Pons (tissue), 1 donor: ENCODE data around the gene ZNF343.
A peak's percentile ranks its signal among the peaks of the same experiment; 100 is the strongest.
"Not testable (repeated sequence)": the region's sequence is repeated elsewhere in the genome, so short reads cannot be mapped to it uniquely, and the experiment has no call there.

Experiments used
- DNase-seq: peaks from one replicate; pipeline ENCODE4 v3.0.0-alpha.2; 2016; ENCODE audit warnings: low spot score

The ZNF343 gene

GRCh38 chr20:2508631-2509467 lies at the start of gene ZNF343:
TSS of gene ZNF343 (minus strand) at chr20:2508915. CDS start at chr20:2493895, 15,020 bp downstream.
- DNase-seq = peak; percentile 90

- DNase-seq = no peak
Measured at GRCh38 chr20:2557873-2558580, 49.3 kb upstream of the ZNF343 start.

- DNase-seq = no peak
Measured at GRCh38 chr20:2545594-2545993, 36.9 kb upstream of the ZNF343 start.

- DNase-seq = no peak
Measured at GRCh38 chr20:2544211-2544610, 35.5 kb upstream of the ZNF343 start.

- no peak for DNase-seq
Measured at GRCh38 chr20:2542361-2542760, 33.6 kb upstream of the ZNF343 start.

GRCh38 chr20:2541940-2542339 lies 33.2 kb upstream of the ZNF343 start:
- DNase-seq = no peak

- peak; percentile 95 for DNase-seq
Measured at GRCh38 chr20:2538931-2539720, 30.4 kb upstream of the ZNF343 start.

- no peak for DNase-seq
Measured at GRCh38 chr20:2538356-2538755, 29.6 kb upstream of the ZNF343 start.

GRCh38 chr20:2537101-2537500 lies 28.4 kb upstream of the ZNF343 start:
- no peak for DNase-seq

GRCh38 chr20:2536560-2536986 lies 27.9 kb upstream of the ZNF343 start, which contains the start of gene TMC2:
TSS of gene TMC2 (plus strand) at chr20:2536573. CDS start at chr20:2536622, 49 bp downstream.
- DNase-seq = no peak

- no peak for DNase-seq
Measured at GRCh38 chr20:2535711-2536559, 27.2 kb upstream of the ZNF343 start.

- DNase-seq = no peak
Measured at GRCh38 chr20:2533118-2533517, 24.4 kb upstream of the ZNF343 start.

GRCh38 chr20:2528671-2529271 lies 20.1 kb upstream of the ZNF343 start:
- no peak for DNase-seq

GRCh38 chr20:2527762-2528161 lies 19.0 kb upstream of the ZNF343 start:
- DNase-seq = no peak

GRCh38 chr20:2526218-2526583 lies 17.5 kb upstream of the ZNF343 start:
- DNase-seq = not testable (repeated sequence)

- DNase-seq = no peak
Measured at GRCh38 chr20:2524709-2525506, 16.2 kb upstream of the ZNF343 start.

GRCh38 chr20:2523919-2524708 lies 15.4 kb upstream of the ZNF343 start:
- DNase-seq = peak; percentile 72

GRCh38 chr20:2522826-2523429 lies 14.2 kb upstream of the ZNF343 start:
- not testable (repeated sequence) for DNase-seq
